Activated CD4-positive, alpha-beta T cell treated with anti-CD3 and anti-CD28 coated beads, Interleukin-2, Interleukin-6, amounts not matched to agents 100 ng/mL and 50 ng/mL, durations not matched to agents 16 hours and 8 hours (primary cell): ENCODE results near the gene AEBP1.

Source experiments
- DNase-seq: peaks from one replicate; pipeline ENCODE4 v3.0.0-alpha.2; 2020

AEBP1 gene

DNA sequence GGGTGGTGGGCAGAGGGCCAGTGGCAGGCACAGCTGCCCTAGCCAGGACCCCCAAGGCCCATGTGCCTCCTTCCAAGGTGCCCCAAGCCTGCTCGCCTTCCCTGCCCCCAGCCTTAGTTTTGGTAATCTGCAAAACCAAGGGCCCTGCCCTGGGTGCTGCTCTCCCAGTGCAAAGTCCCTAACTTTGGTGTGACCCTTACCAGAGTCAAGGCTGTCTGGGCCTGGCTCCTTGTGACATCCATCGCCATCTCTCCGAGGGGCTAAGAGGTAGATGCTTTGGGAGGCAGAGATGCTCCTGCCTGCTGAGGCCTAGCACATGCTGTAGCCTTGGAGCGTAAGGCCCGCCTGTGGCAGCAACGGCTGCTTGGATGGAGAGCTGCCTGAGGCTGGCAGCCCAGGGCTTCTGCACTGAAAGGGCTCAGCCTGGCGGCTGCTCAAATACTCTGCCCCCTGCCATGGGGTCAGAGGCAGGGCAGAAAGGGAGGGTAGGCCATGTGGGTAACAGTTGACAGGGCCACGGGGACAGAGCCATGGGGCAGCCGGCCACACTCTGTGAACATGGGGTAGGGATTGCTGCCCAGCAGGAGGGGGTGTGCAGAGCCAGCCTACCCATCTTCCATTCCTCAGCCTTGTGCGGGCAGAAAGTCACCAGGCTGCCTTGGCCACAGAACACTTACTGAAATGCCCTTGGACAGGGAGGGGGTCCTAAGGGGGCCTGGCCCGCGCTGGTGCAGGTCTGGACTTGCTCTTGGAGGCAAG is 54.9 kb downstream of the AEBP1 start:
- no peak for DNase-seq

DNA sequence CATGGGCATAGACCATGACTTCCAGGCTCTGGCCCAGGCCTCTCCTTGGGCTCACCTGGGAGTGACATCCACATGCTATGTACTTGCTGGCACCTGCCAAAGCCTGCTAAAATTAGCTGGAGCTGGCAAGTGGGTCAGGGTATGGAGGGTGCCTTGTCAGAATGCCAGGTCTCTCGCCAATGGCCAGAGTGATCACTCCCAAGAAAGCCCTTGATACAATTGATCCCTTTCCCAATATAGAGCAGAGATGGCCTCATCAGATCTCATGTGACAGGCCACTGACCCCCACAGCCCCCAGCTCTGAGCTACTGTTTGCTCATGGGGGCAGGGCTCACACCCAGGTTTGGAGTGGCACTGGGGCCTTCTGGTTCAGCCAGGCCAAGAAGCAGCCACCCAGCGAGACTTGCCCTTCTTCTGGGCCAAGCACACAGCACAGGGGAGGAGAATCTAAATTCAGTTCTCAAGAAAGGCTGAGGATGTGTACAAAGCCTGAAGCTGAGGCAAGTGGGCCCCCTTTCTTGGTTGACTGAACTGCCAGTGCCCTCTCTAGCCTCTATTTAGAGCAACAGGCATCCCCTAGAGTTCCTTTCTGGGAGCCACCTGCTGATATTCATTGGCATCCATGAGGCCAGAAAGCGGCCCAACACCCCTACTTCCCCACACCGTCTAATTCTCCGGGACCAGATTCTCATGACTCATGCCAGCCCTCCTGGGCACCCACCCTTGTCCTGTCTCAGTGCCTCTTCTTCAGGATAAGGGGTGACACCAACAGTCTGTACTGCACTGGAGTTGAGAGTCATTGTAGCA is 55.9 kb downstream of the AEBP1 start:
- no peak for DNase-seq

DNA sequence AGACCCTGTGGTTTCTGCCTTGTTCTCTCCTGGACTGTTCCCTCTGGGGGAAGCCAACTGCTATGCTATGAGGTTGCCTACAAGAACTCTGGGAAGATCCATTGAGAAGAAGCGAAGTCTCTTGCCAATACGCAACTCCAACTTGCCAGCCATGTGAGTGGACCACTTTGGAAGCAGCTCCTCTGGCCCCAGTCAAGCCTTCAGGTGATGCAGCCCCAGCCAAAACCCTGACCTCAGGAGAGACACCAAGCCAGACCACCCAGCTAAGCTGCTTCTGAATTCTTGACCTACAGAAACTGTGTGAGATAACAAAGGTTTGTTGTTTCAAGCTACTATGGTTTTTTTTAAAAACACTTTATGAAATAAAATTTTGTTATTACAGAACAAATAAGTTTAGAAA is 57.2 kb downstream of the AEBP1 start:
- no peak for DNase-seq

DNA sequence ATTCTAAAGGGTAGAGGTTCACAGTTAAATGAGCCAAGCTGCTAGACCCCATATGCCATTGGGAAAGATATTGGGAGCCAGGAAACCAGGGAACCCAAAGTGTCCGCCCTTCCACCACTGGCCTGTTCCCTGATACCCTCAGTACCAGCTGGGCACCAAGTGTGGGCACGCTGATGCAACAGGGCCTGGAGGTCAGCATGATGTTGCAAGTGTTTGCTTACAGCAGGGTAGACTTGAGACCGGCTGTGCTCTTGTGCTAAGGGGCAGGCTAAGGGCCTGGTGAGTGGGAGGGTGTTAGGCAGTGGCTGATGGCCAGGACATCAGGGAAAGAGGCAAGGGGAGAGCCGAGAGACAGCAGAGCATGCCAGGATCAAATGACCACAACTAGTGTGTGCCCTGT is 58.0 kb downstream of the AEBP1 start:
- DNase-seq: no peak

DNA sequence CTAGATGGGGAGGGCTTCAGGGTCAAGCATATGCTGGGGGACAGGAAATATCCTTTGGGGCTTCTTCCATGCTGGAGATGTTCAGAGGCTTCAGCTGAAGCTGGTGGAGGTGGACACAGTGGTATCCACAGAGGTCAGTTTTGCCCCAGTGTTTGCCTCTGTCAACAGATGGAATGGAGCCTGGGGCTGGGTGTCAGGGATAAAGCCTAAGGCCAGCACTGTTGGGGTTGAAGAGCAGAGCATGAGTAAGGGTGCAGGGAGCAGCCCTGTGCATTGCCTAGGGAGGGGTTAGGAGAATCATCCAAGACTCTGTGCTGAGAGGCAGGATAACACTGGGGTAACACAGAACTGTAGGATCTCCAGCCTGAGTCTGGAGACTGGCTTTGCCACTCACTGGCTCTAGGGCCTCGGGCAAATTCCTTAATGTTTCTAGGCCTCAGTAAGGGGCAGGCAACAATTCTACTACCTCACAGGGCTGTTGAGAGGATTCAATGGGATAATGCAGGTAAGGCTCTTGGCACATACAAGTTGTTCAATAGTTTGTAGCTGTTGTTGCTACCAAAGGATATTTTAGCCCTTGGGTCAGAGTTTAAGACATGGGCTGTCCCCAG is 58.7 kb downstream of the AEBP1 start:
- DNase-seq: no peak

DNA sequence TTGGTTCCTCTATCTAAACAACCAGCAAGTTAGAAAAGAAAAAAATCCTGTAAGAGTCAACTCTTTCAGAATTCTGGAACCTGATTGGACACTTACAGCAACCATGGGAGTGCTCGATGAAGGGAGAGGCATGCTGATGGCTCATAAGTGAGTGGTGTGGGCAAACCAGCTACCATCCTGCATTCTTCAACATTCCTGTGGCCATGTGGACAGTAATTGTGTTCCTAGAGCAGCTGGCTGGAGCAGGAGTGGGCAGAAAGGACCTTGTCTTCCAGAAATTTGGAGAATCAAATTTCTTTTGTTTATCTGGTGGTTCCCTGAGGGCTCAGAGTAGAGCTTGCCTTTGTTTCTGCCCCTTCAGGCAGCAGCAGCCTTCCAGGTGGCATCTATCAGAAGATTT is 59.4 kb downstream of the AEBP1 start:
- DNase-seq: no peak
